GM19324 (cell line): ENCODE results near the gene LRCH4.

ENCODE experiments used
- ATAC-seq: cut with Tn5 transposase; IDR thresholded peaks from one replicate; pipeline ENCODE4 v1.9.1; 2021; ENCODE audit warnings: mild to moderate bottlenecking, moderate library complexity; ENCODE audit not compliant: unreplicated experiment, low FRiP score

Gene LRCH4

GRCh38 chr7:100583132-100584053, 2.5 kb downstream of the LRCH4 start:
- ATAC-seq = no peak

DNA sequence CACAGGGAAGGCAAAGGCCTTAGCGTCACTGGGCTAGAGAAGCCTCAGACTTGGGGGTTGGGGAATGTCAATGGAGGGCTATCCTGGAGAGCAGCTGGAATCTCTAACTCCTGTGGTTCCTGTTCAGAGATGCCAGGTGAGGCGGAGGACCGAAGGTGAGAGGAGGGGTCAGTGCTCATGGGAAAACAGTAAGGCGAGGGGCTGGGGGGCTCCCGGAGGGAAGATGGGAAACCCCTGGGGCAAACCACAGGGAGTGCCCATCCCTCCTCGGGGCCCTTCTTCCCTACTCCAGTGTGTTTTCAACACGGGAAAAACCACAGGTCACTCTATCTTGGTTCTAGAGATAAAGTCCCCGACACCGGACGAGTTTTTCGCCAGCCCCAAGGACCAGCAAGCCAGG, 3.3 kb downstream of the LRCH4 start:
- ATAC-seq = no peak

DNA sequence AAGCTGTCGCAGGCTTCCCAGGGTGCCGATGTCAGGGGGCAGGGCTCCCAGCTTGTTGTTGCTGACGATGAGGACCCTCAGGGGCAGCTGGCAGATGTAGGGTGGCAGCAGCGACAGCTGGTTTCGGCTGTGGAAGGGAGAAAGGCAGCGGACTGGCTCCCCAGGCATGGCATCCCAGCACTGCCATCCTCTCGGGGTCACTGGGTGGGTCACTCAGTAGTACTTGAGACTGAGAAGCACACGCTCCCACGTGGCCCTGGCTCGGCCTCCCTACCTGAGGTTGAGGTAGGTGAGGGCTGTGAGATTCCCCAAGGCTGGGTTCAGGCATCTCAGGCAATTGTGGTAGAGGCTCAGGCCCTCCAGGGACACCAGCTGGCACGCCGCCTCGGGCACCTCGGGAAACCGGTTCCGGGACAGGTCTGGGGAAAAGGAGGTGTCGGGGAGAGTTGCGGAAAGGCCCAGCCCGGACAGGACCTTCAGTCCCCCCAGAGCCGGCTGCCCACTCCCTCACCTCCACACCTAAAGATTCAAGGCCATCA, 3.8 kb downstream of the LRCH4 start:
- no peak for ATAC-seq

- ATAC-seq = no peak
Measured at GRCh38 chr7:100580466-100581283, 5.3 kb downstream of the LRCH4 start.

GRCh38 chr7:100578246-100579183, 7.4 kb downstream of the LRCH4 start:
- ATAC-seq = no peak

DNA sequence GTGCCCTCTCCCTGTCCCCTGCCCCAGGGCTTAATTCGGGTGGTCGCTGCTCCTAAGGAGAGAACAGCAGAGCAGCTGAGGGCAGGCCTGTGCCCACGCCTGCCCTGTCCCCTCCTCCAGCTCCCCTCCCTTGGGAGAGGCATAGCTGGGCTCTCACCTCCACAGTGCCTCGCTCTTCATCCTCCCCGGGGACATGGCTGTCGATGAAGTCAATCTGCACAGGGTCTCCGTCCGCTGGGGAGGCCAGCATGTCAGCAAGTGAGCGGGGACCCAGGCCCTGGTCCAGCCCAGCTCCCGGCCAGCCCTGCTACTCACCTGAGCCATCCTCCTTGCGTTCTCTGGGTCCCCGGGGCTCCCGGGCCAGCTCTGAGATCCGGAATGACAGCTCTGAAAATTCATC, 8.4 kb downstream of the LRCH4 start:
- no peak for ATAC-seq

- no peak for ATAC-seq
Measured at GRCh38 chr7:100577103-100577502, 8.8 kb downstream of the LRCH4 start.

DNA sequence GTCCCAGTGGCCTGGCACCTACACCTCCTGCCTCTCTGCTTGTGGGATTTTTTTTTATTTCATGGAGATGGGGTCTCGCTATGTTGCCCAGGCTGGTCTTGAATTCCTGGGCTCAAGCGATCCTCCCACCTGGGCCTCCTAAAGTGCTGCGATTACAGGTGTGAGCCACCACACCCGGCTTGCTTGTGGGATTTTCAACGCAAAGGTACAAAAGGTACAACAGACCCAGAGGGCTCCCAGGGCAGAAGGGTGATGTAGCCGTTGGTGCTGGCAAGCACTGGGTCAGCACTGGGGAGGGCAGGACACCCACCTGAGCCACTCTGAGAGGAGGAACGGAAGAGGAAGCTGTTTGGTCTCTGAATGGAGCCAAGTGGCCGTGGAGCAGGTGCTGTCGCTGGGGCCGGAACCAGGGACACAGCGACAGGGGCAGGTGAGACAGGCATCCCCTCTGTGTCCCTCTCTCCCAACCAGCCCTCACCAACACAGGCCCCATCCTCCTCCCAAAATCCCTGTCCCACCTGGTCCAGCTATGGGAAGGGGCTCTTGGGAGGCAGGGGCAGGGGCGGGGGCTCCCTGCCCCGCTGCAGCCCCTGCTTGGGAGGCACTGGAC, 9.4 kb downstream of the LRCH4 start:
- no peak for ATAC-seq

DNA sequence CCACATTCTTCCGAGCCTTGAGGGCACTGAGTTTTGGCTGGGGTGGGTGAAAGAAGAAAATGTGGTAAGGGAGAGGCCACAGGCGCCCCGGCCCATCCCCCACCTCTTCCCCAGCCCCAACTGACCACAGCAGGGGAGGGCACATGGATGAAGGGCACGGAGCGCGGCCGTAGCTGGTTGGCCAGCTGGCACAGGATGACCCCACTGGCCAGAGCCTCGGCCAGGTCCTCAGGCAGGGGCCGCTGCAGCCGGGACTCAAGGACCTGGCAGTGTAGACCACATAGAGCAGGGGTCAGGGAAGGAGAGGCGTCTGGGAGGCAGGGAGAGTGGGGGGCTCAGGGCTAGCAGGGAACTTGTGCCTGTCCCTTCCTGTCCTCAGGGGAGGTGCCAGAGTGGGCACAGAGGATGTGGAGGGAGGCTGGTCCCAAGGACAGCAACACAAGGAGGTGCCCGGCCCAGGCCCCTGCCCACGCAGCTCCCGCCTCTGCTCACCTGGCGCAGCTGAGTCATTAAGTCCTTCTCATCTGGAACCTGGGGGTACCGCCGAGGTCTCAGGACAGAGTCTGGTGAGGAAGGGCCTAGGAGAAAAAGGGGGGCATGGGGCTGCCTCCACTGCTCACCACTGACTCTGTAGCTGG, 10.1 kb downstream of the LRCH4 start:
- ATAC-seq = no peak

- ATAC-seq = no peak
Measured at GRCh38 chr7:100575206-100575631, 10.7 kb downstream of the LRCH4 start.

DNA sequence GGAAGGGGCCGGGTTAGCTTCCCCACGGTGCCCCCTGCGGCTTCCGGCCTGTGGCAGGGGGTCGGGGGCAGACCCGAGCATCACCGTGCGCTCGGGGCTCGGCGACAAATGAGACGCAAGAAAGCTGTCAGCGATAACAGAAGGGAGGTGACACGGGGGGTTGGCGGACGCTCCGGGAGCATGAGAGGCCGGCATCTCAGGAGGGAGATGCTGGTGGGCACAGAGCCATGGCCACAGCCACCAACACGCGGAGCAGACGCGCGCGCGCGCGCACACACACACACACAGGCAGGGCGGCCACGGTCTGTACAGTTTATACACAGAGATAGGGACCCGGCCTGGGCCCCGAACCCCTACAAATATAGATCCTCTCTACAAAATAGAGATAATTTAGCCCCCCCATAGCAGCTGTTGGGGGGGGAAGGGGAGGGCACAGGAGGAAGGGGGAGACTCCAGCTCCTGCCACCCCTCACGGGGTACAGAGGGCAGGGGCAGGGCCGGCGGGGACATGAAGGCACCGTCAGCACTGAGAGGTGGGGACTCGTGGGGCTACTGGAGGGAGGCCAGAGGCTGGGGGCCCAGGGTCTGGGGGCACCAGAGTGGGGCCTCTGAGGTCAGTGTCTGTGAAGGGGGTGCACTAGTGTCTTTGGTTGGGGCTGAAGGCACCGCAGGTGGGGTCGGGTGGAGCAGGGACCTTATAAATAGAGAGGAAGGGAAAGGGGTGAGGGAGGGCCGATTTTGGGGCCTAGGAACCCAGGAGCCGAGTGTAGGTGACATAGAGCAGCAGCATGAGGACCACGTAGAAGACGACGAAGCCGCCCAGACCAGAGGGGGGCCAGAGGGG, 11.3 kb downstream of the LRCH4 start:
- no peak for ATAC-seq

- ATAC-seq = no peak
Measured at GRCh38 chr7:100573691-100574361, 12.1 kb downstream of the LRCH4 start, which contains the start of gene SAP25. TSS of gene SAP25 (minus strand) at chr7:100573900. CDS start at chr7:100573742, 158 bp downstream.

- ATAC-seq = no peak
Measured at GRCh38 chr7:100572949-100573675, 12.8 kb downstream of the LRCH4 start.

DNA sequence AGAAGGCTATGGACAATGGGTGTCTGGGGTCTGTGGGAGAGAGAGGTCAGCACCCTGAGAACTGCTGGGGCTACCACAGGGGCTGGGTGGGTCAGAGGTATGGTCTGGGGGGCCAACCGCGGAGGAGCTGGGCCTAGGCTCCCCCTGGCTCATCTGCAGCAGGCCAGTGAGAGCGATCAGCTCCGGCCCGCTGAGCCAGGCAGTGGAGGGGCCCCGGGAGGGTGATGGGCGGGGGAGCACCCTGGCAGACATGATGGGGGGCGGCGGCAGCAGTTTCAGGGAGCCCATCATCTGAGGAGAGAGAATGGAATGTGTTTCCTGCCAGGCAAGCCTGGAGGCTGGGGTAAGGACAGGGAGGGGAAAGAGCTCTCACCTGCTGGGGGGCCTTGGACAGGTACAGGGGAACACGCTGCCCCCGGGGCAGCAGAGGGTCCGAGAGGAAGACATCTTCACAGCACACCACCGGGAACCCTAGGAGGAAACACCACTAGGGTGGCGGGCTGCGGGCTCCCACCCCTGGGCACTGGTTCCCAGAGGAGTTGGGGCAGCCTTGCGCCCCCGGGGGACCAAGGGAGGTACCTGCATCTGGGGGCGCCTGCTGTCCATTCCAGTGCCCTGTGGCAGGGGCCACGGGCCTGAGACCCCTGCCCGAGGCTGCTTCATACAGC, 13.5 kb downstream of the LRCH4 start:
- ATAC-seq = no peak

- ATAC-seq = no peak
Measured at GRCh38 chr7:100571829-100572116, 14.2 kb downstream of the LRCH4 start.

GRCh38 chr7:100570954-100571828, 14.7 kb downstream of the LRCH4 start:
- ATAC-seq = no peak
